ENCODE data around the gene OR2Z1. TPM values are rescaled to one million over a fixed set of nuclear protein-coding genes. Genes with fewer than 3 reads are reported as not detected.

OR2Z1 gene
- total RNA-seq, 1 donor from 2014 or later = not detected

- Mint-ChIP-seq H3K4me1 (no peaks in the 10 kb centered on the region), H3K4me3 (no peak overlapping the region), H3K9me3 (peaks cover 13% of the 10 kb centered on the region), H3K36me3 (ENCODE audit: low read depth) (peaks cover 9% of the 10 kb centered on the region), H3K27ac (ENCODE audit: unreplicated experiment) (no peak overlapping the region), H3K27me3 (ENCODE audit: low read depth) (peaks cover 22% of the 10 kb centered on the region)
- DNase-seq (ENCODE audit: low read depth, low spot score) = no peak
- TF ChIP-seq, protein P1, sequence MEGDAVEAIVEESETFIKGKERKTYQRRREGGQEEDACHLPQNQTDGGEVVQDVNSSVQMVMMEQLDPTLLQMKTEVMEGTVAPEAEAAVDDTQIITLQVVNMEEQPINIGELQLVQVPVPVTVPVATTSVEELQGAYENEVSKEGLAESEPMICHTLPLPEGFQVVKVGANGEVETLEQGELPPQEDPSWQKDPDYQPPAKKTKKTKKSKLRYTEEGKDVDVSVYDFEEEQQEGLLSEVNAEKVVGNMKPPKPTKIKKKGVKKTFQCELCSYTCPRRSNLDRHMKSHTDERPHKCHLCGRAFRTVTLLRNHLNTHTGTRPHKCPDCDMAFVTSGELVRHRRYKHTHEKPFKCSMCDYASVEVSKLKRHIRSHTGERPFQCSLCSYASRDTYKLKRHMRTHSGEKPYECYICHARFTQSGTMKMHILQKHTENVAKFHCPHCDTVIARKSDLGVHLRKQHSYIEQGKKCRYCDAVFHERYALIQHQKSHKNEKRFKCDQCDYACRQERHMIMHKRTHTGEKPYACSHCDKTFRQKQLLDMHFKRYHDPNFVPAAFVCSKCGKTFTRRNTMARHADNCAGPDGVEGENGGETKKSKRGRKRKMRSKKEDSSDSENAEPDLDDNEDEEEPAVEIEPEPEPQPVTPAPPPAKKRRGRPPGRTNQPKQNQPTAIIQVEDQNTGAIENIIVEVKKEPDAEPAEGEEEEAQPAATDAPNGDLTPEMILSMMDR (conservative IDR thresholded peaks at IDR 0.05) = no peak
These were observed 39.9 kb upstream of the OR2Z1 start for GRCh38 chr19:8681345-8682029.

DNA sequence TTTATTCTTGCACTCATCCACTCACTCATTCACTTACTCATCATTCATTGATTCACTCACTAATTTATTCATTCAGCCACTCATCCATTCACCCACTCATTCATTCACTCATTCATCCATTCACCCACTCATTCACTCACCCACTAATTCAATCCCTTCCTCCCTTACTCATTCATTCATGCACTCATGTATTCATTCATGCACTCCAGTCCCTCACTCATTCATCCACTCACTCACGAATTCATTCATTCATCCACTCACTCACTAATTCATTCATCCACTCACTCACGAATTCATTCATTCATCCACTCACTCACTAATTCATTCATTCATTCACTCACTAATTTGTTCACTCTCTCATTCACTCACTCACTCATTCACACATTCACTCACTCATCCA, 39.0 kb upstream of the OR2Z1 start:
- Mint-ChIP-seq H3K4me1 (no peaks in the 10 kb centered on the region), H3K36me3 (ENCODE audit: low read depth) (peaks cover 9% of the 10 kb centered on the region), H3K27me3 (ENCODE audit: low read depth) (peaks cover 25% of the 10 kb centered on the region), H3K9me3 (peaks cover 13% of the 10 kb centered on the region), H3K4me3 (no peak overlapping the region), H3K27ac (ENCODE audit: unreplicated experiment) (no peak overlapping the region)
- TF ChIP-seq, protein P1 (conservative IDR thresholded peaks at IDR 0.05) = no peak
- no peak for DNase-seq (ENCODE audit: low read depth, low spot score)

DNA sequence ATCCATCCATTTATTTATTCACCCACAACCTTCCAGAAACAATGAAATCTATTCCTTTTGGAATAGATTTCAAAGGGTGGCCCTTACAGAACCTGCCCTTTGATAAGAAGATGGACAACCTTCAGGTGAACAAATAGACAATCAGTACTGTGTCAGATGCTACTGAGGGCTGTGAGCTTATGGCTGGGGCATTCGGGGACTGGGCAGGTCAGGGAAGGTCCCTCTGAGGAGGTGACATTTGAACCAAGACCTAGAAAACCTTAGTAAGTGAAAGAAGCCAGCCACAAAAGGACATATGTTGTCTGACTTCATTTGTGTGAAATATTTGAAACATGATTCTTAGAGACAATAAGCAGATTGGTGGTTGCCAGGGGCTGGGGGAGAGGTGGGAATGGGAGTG, 38.5 kb upstream of the OR2Z1 start:
- no peak for DNase-seq (ENCODE audit: low read depth, low spot score)
- Mint-ChIP-seq H3K36me3 (ENCODE audit: low read depth) (peaks cover 6% of the 10 kb centered on the region), H3K27me3 (ENCODE audit: low read depth) (peaks cover 25% of the 10 kb centered on the region), H3K9me3 (peaks cover 10% of the 10 kb centered on the region), H3K4me1 (no peaks in the 10 kb centered on the region), H3K4me3 (no peak overlapping the region), H3K27ac (ENCODE audit: unreplicated experiment) (no peak overlapping the region)
- TF ChIP-seq, protein P1 (conservative IDR thresholded peaks at IDR 0.05) = no peak

DNA sequence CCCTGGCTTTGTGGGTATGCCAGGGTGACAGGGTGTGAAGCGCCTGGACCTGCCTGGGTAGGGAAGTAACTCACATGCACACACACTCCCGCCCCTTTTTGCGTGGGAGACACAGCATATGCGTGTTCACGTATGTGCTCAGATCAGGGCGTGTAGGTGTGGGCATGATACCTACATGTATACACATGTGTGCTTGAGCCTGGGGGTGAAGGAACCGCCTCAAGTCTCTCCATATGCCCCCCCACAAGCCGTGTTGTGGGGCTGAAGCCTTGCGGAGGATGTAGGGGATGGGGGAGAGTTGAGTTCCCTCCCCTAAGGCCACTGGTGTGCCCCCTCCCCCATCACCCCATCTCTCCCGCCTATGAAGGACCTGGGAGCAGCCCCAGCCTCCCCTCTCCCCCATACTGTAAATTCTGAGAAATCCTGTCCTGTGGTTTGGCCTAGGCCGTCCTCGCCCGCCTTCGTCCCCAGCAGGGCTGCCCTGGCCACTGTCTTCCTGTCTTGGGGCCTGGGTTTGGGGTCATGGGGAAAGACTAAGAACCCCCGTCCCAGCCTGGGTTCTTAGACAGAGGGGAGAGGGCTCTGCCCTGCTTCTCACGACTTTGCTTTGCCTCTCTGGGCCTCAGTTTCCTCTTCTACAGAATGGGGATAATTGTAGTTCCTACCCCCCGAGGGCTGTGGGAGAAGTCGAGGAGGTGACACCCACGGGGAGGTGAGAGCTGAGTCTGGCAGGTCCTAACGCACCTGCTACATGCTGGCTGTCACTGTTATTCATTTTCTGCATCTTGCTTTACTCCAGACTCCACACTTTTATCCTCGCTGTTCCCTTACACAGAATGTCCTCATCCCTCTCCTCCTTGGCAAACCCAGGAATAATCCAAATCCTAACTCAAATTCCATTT, 37.2 kb upstream of the OR2Z1 start:
- TF ChIP-seq, protein P1 (conservative IDR thresholded peaks at IDR 0.05) = no peak
- Mint-ChIP-seq H3K4me3 (no peak overlapping the region), H3K4me1 (no peaks in the 10 kb centered on the region), H3K27ac (ENCODE audit: unreplicated experiment) (no peak overlapping the region), H3K36me3 (ENCODE audit: low read depth) (no peaks in the 10 kb centered on the region), H3K27me3 (ENCODE audit: low read depth) (peaks cover 26% of the 10 kb centered on the region), H3K9me3 (peaks cover 3% of the 10 kb centered on the region)
- DNase-seq (ENCODE audit: low read depth, low spot score) = no peak

DNA sequence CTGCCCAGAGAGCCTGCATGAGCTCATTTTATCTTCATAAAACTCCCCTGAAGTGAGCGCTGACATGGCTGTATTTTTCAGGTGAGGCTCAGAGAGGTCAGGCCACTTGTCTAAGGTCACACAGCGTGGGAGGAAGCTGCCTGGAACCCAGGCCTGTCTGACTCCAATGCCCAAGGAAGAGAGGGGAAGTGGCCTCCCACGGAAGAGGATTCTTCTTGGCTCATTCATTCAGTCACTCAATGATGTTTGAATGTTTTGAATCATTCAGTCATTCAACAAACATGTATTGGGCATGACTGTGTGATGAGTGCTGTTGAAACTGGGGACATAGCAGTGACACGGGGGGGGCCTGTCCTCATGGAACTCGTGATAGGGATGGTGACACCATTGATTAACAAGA, 34.9 kb upstream of the OR2Z1 start:
- H3K9me3 Mint-ChIP-seq = peaks cover 3% of the 10 kb centered on the region

More for the DNA sequence above, 34.9 kb upstream of the OR2Z1 start:
- H3K4me1 Mint-ChIP-seq = no peaks in the 10 kb centered on the region
- H3K27me3 Mint-ChIP-seq (ENCODE audit: low read depth) = peaks cover 29% of the 10 kb centered on the region
- no peak for DNase-seq (ENCODE audit: low read depth, low spot score)
- TF ChIP-seq, protein P1 (conservative IDR thresholded peaks at IDR 0.05) = no peak
- no peak overlapping the region for H3K4me3 Mint-ChIP-seq
- H3K27ac Mint-ChIP-seq (ENCODE audit: unreplicated experiment) = no peak overlapping the region
- no peaks in the 10 kb centered on the region for H3K36me3 Mint-ChIP-seq (ENCODE audit: low read depth)

All from neural crest cell (in vitro differentiated cells).